HCT116 (cell line): Measurements from ENCODE around the gene RWDD3. TPM values are rescaled to one million over a fixed set of nuclear protein-coding genes. Genes with fewer than 3 reads are reported as not detected.

Experiments
- ATAC-seq: fragments of 200-7000 bp; cut with Tn5 transposase; 2 replicates; pipeline ENCODE4 v1.9.1; 2020; ENCODE audit warnings: mild to moderate bottlenecking, moderate library complexity
- BruUV-seq: library from RNA; stranded (reverse); fragments of 400-500 nt; replicated peaks from 2 replicates; lab custom pipeline; 2021; lab: Mats Ljungman, UMichigan
- CTCF ChIA-PET: fragments of 300-600 bp; sonication (Branson Sonifier 250); formaldehyde crosslinking; loops from one replicate; lab custom pipeline; 2021; ENCODE audit warnings: antibody characterized with exemption; lab: Charles Lee
- POLR2A ChIA-PET: fragments of 300-600, 350-600 bp; sonication (Branson Sonifier 250); formaldehyde crosslinking; loops from one replicate; lab custom pipeline; 2021; ENCODE audit warnings: antibody characterized with exemption; lab: Charles Lee
- RAD21 ChIA-PET, 2 experiments: fragments of 300-600 bp; sonication (Branson Sonifier 250); formaldehyde crosslinking; loops; one replicate each; lab custom pipeline; 2023; ENCODE audit warnings: low total read pairs in 2 of 2; ENCODE audit not compliant: uncharacterized antibody in 2 of 2, unreplicated experiment in 2 of 2, low non-redundant PET in 1 of 2; lab: Charles Lee
- DNase-seq: peaks from one replicate; pipeline ENCODE4 v3.0.0-alpha.2; 2010; ENCODE audit warnings: low read depth, low spot score
- H2AFZ ChIP-seq: fragments of 200-600 bp; shearing (Covaris generic), sonication (generic); 2 replicates; pipeline ENCODE4 v1.6.1; 2017; ENCODE audit warnings: low read depth, mixed run types, mixed read lengths, antibody characterized with exemption, low read length; ENCODE audit not compliant: poor library complexity, severe bottlenecking
- H3K27ac ChIP-seq: 2 replicates; pipeline ENCODE4 v1.5.1; 2012; ENCODE audit warnings: low read depth, low read length
- H3K27me3 ChIP-seq: fragments of 200-600 bp; sonication (generic); 2 replicates; pipeline ENCODE4 v1.6.1; 2016; ENCODE audit warnings: mixed run types, low read length, mixed read lengths; ENCODE audit not compliant: insufficient read depth
- H3K36me3 ChIP-seq, 2 experiments: fragments of 200-500 bp in 1 of 2; fragments of 200-600 bp in 1 of 2; sonication (Bioruptor generic) in 1 of 2; sonication (generic) in 1 of 2; 2 replicates each; pipeline versions ENCODE4 v1.5.1 to v1.6.1; 2014 to 2016; ENCODE audit warnings: low read length in 2 of 2, inconsistent platforms in 1 of 2, mixed read lengths in 1 of 2, mixed run types in 1 of 2; ENCODE audit not compliant: insufficient read depth in 2 of 2, control insufficient read depth in 1 of 2
- H3K4me1 ChIP-seq, 2 experiments: fragments of 200-600 bp in 1 of 2; sonication (generic) in 1 of 2; 2 replicates each; pipeline versions ENCODE4 v1.5.1 to v1.6.1; 2012 to 2017; ENCODE audit warnings: low read length in 2 of 2, inconsistent platforms in 1 of 2, mild to moderate bottlenecking in 1 of 2, mixed read lengths in 1 of 2, mixed run types in 1 of 2, moderate library complexity in 1 of 2; ENCODE audit not compliant: insufficient read depth in 2 of 2, control insufficient read depth in 1 of 2
- H3K4me2 ChIP-seq: fragments of 200-600 bp; sonication (generic); 2 replicates; pipeline ENCODE4 v1.6.1; 2017; ENCODE audit warnings: mixed run types, low read length, mixed read lengths
- H3K4me3 ChIP-seq, 2 experiments: fragments of 200-600 bp in 1 of 2; sonication (generic) in 1 of 2; replicated peaks in 1 of 2; 2 replicates each; pipeline ENCODE4 v1.5.1; 2011 to 2016; ENCODE audit warnings: low read length in 2 of 2, control low read depth in 1 of 2, low read depth in 1 of 2, mild to moderate bottlenecking in 1 of 2, mixed read lengths in 1 of 2, mixed run types in 1 of 2
- H3K79me2 ChIP-seq: fragments of 200-600 bp; sonication (generic); 2 replicates; pipeline ENCODE4 v1.6.1; 2017; ENCODE audit warnings: mild to moderate bottlenecking, mixed run types, low read length, moderate library complexity, mixed read lengths; ENCODE audit not compliant: insufficient read depth
- H3K9ac ChIP-seq: fragments of 200-600 bp; sonication (generic); 2 replicates; pipeline ENCODE4 v1.6.1; 2016; ENCODE audit warnings: low read length, mixed read lengths
- H3K9me2 ChIP-seq: fragments of 200-600 bp; sonication (generic), shearing (Covaris generic); 2 replicates; pipeline ENCODE4 v1.6.1; 2017; ENCODE audit warnings: mixed run types, mild to moderate bottlenecking, moderate library complexity; ENCODE audit not compliant: insufficient read depth
- H3K9me3 ChIP-seq, 2 experiments: fragments of 200-500 bp in 1 of 2; fragments of 200-600 bp in 1 of 2; sonication (Bioruptor generic) in 1 of 2; sonication (generic) in 1 of 2; 2 replicates each; pipeline ENCODE4 v1.6.1; 2014 to 2017; ENCODE audit warnings: low read length in 2 of 2, mixed read lengths in 2 of 2, inconsistent platforms in 1 of 2, low read depth in 1 of 2, mild to moderate bottlenecking in 1 of 2, mixed run types in 1 of 2, moderate library complexity in 1 of 2; ENCODE audit not compliant: control insufficient read depth in 1 of 2, insufficient read depth in 1 of 2
- H4K20me1 ChIP-seq: fragments of 200-600 bp; sonication (generic), shearing (Covaris generic); 2 replicates; pipeline ENCODE4 v1.6.1; 2017; ENCODE audit warnings: mixed run types, mild to moderate bottlenecking, moderate library complexity; ENCODE audit not compliant: insufficient read depth
- CEBPB ChIP-seq: IDR thresholded peaks from 2 replicates; pipeline ENCODE4 v1.6.1; 2012; ENCODE audit warnings: low read depth
- CTCF ChIP-seq, 3 experiments: fragments of 200-600 bp in 1 of 3; sonication (generic) in 1 of 3; IDR thresholded peaks in 2 of 3; conservative IDR thresholded peaks in 1 of 3; 2 replicates each; pipeline ENCODE4 v1.5.1; 2012 to 2017; ENCODE audit warnings: low read depth in 2 of 3, low read length in 2 of 3, antibody characterized with exemption in 1 of 3, borderline replicate concordance in 1 of 3, control low read depth in 1 of 3, mild to moderate bottlenecking in 1 of 3, mixed read lengths in 1 of 3, mixed run types in 1 of 3, moderate library complexity in 1 of 3; ENCODE audit not compliant: insufficient read depth in 1 of 3
- ELF1 ChIP-seq: IDR thresholded peaks from 2 replicates; pipeline ENCODE4 v1.6.1; 2012; ENCODE audit warnings: low read depth, borderline replicate concordance
- EZH2 ChIP-seq: fragments of 200-600 bp; sonication (generic); IDR thresholded peaks from 2 replicates; pipeline ENCODE4 v1.6.1; 2017; ENCODE audit warnings: antibody characterized with exemption, mixed run types
- POLR2A ChIP-seq: IDR thresholded peaks from 2 replicates; pipeline ENCODE4 v1.7.0; 2011; ENCODE audit warnings: borderline replicate concordance; ENCODE audit not compliant: insufficient read depth, insufficient read length; ENCODE audit errors: extremely low read depth
- POLR2AphosphoS5 ChIP-seq: IDR thresholded peaks from 2 replicates; pipeline ENCODE4 v1.6.1; 2011; ENCODE audit warnings: mild to moderate bottlenecking, low read depth, low read length, moderate library complexity
- SIN3A ChIP-seq: IDR thresholded peaks from 2 replicates; pipeline ENCODE4 v1.6.1; 2012; ENCODE audit warnings: low read depth
- SRF ChIP-seq: IDR thresholded peaks from 2 replicates; pipeline ENCODE4 v1.6.1; 2012; ENCODE audit warnings: low read depth
- TCF7L2 ChIP-seq: IDR thresholded peaks from 2 replicates; pipeline ENCODE4 v1.7.0; 2011; ENCODE audit warnings: borderline replicate concordance, inconsistent platforms; ENCODE audit not compliant: insufficient read depth, insufficient read length; ENCODE audit errors: extremely low read depth
- YY1 ChIP-seq: IDR thresholded peaks from 2 replicates; pipeline ENCODE4 v1.6.1; 2011; ENCODE audit warnings: low read length, low read depth, moderate library complexity, mild to moderate bottlenecking; ENCODE audit not compliant: insufficient replicate concordance; ENCODE audit errors: extremely low read depth
- ZNF274 ChIP-seq: fragments of 200-500 bp; sonication (Bioruptor generic); IDR thresholded peaks from 2 replicates; pipeline ENCODE4 v1.6.1; 2014; ENCODE audit warnings: mild to moderate bottlenecking, low read depth, low read length, inconsistent platforms
- intact Hi-C: fragments of 100-400 bp; cut with micrococcal nuclease; formaldehyde crosslinking; loops from 2 replicates; pipeline ENCODE4 v1.10.0; 2022
- total RNA-seq: library from RNA; stranded (reverse); gene quantifications from one replicate; pipeline ENCODE4 v1.2.1, GENCODE V29; 2021; ENCODE audit not compliant: unreplicated experiment
- TF ChIP-seq, protein P1 (sequence below): IDR thresholded peaks from 2 replicates; pipeline ENCODE4 v1.6.1; 2012; ENCODE audit warnings: low read depth
- TF ChIP-seq, protein P2 (sequence below): IDR thresholded peaks from 2 replicates; pipeline ENCODE4 v1.6.1; 2012

RWDD3 gene
- total RNA-seq, 1 experiment from 2014 or later: 12.4 TPM

- no peak overlapping the region for H3K4me2 ChIP-seq
- no peaks in the 10 kb centered on the region for H3K36me3 ChIP-seq
- no peak for DNase-seq
- intact Hi-C loops: no loop called here
- no peaks in the 10 kb centered on the region for H3K9me3 ChIP-seq
- H3K79me2 ChIP-seq: no peaks in the 10 kb centered on the region
- H3K4me3 ChIP-seq: no peak overlapping the region
- CTCF ChIA-PET: interaction anchor here (2.6 kb wide), 1 partner anchor 11 kb away, joined by 21 read pairs; the partner anchor contains the start of gene RWDD3
- no peak for TF ChIP-seq CTCF (IDR thresholded peaks at IDR 0.05 in 2 of 3, conservative IDR thresholded peaks at IDR 0.05 in 1 of 3; ENCODE audit: borderline replicate concordance in 1 of 3, insufficient read depth in 1 of 3, low read depth in 2 of 3, low read length in 2 of 3)
- no peak for TF ChIP-seq POLR2A
- TF ChIP-seq TCF7L2: no peak
- TF ChIP-seq EZH2: no peak
- TF ChIP-seq, protein P1, sequence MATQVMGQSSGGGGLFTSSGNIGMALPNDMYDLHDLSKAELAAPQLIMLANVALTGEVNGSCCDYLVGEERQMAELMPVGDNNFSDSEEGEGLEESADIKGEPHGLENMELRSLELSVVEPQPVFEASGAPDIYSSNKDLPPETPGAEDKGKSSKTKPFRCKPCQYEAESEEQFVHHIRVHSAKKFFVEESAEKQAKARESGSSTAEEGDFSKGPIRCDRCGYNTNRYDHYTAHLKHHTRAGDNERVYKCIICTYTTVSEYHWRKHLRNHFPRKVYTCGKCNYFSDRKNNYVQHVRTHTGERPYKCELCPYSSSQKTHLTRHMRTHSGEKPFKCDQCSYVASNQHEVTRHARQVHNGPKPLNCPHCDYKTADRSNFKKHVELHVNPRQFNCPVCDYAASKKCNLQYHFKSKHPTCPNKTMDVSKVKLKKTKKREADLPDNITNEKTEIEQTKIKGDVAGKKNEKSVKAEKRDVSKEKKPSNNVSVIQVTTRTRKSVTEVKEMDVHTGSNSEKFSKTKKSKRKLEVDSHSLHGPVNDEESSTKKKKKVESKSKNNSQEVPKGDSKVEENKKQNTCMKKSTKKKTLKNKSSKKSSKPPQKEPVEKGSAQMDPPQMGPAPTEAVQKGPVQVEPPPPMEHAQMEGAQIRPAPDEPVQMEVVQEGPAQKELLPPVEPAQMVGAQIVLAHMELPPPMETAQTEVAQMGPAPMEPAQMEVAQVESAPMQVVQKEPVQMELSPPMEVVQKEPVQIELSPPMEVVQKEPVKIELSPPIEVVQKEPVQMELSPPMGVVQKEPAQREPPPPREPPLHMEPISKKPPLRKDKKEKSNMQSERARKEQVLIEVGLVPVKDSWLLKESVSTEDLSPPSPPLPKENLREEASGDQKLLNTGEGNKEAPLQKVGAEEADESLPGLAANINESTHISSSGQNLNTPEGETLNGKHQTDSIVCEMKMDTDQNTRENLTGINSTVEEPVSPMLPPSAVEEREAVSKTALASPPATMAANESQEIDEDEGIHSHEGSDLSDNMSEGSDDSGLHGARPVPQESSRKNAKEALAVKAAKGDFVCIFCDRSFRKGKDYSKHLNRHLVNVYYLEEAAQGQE: no peak
- TF ChIP-seq YY1: no peak
- TF ChIP-seq ELF1: no peak
- no peak for TF ChIP-seq POLR2AphosphoS5
- no peak for TF ChIP-seq SIN3A
- no peak for TF ChIP-seq ZNF274
- TF ChIP-seq CEBPB: no peak
- TF ChIP-seq, protein P2, sequence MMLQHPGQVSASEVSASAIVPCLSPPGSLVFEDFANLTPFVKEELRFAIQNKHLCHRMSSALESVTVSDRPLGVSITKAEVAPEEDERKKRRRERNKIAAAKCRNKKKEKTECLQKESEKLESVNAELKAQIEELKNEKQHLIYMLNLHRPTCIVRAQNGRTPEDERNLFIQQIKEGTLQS: no peak
- TF ChIP-seq SRF: no peak
- TF ChIP-seq, all 23 proteins: peak for 0
- H4K20me1 ChIP-seq: no peaks in the 10 kb centered on the region
- H2AFZ ChIP-seq: no peak overlapping the region
- no peak for ATAC-seq
- no TSS peak for BruUV-seq
- H3K27ac ChIP-seq: no peak overlapping the region
- no peaks in the 10 kb centered on the region for H3K27me3 ChIP-seq
- POLR2A ChIA-PET: interaction anchor here (1.1 to 1.4 kb wide), 2 partner anchors 10 to 16 kb away, joined by 3 read pairs; partner anchors contain the start of gene RWDD3
- H3K9ac ChIP-seq: no peak overlapping the region
- H3K4me1 ChIP-seq: no peaks in the 10 kb centered on the region
- RAD21 ChIA-PET: no interaction called here
- no peaks in the 10 kb centered on the region for H3K9me2 ChIP-seq
These were observed 10.9 kb upstream of the RWDD3 start for GRCh38 chr1:95223110-95223509.
